ENCODE measurements around the gene RAD51B.
A peak's percentile ranks its signal among the peaks of the same experiment; 100 is the strongest.

The RAD51B gene

DNA sequence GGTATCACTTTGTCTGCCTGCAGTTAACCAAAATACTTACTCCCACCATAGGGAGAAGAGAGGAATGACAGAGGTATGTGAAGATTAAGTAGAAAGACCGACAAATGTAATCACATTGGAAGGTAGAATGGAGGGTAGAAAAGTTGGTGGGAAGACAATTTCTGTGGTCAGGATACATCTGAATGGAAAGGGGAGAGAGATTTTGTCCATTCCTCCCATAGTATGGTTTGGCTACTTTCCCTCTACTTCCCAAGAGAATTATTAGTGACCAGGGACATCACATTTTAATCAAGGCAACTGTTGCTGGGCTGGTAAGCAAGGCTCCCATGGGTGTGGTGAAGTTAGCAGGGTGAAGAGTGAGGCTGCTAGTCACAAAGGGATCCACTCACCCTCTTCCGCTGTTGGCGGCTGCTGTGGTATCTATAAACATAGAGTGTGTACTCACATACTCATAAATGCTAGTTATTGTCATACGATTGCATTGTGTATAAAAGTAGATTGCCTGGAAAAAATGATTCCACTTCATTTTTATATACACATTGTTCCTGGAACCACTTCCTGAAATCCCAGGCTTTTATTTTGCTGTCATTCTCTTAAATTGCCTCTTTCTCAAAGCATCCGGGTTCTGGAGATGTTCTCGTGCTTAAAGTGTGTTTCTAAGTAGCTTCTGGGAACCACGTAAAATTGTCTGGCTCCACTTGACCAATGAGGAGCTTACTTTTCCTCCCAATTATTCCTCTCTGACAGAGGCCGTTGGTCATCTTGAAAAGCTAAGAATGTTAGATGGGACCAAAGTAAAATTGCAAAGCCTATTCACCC is 560.1 kb downstream of the RAD51B start:
- H3K36me3 ChIP-seq (ENCODE audit: control insufficient read depth in 2 of 2, insufficient read depth in 1 of 2, low read length in 2 of 2), result no peaks in the 10 kb centered on the region
- TF ChIP-seq OSR2 (tag by site-specific recombination; IDR thresholded peaks at IDR 0.05) (0 out of 2 replicates have a peak, but pooled peaks have one; percentile 18), SCRT2 (tag by site-specific recombination; IDR thresholded peaks at IDR 0.05) (peak; percentile 41; the same call in 1 of the 2 replicates), SCRT1 (tag by site-specific recombination; IDR thresholded peaks at IDR 0.05; ENCODE audit: borderline replicate concordance) (no peak)
- TF ChIP-seq, protein P1, sequence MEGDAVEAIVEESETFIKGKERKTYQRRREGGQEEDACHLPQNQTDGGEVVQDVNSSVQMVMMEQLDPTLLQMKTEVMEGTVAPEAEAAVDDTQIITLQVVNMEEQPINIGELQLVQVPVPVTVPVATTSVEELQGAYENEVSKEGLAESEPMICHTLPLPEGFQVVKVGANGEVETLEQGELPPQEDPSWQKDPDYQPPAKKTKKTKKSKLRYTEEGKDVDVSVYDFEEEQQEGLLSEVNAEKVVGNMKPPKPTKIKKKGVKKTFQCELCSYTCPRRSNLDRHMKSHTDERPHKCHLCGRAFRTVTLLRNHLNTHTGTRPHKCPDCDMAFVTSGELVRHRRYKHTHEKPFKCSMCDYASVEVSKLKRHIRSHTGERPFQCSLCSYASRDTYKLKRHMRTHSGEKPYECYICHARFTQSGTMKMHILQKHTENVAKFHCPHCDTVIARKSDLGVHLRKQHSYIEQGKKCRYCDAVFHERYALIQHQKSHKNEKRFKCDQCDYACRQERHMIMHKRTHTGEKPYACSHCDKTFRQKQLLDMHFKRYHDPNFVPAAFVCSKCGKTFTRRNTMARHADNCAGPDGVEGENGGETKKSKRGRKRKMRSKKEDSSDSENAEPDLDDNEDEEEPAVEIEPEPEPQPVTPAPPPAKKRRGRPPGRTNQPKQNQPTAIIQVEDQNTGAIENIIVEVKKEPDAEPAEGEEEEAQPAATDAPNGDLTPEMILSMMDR (tag by site-specific recombination; IDR thresholded peaks at IDR 0.05), result no peak
- TF ChIP-seq, protein P2, sequence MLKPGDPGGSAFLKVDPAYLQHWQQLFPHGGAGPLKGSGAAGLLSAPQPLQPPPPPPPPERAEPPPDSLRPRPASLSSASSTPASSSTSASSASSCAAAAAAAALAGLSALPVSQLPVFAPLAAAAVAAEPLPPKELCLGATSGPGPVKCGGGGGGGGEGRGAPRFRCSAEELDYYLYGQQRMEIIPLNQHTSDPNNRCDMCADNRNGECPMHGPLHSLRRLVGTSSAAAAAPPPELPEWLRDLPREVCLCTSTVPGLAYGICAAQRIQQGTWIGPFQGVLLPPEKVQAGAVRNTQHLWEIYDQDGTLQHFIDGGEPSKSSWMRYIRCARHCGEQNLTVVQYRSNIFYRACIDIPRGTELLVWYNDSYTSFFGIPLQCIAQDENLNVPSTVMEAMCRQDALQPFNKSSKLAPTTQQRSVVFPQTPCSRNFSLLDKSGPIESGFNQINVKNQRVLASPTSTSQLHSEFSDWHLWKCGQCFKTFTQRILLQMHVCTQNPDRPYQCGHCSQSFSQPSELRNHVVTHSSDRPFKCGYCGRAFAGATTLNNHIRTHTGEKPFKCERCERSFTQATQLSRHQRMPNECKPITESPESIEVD (tag by site-specific recombination; IDR thresholded peaks at IDR 0.05), result peak; percentile 26; the same call in 1 of the 2 replicates
- ChIA-PET POLR2A (no interaction called here), CTCF (interaction anchor here (0.7 kb wide), 1 partner anchor 157 kb away, joined by 4 read pairs; no protein-coding TSS in a partner anchor)
- no peak overlapping the region for H3K27ac ChIP-seq (ENCODE audit: extremely low read depth, low read depth, low read length)
- H3K4me1 ChIP-seq (ENCODE audit: control insufficient read depth, insufficient read depth, low read length), result no peaks in the 10 kb centered on the region
- no peak overlapping the region for H3K4me3 ChIP-seq (ENCODE audit: low read depth, low read length)
- H3K9me3 ChIP-seq (ENCODE audit: control insufficient read depth, insufficient read depth, low read depth, low read length), result no peaks in the 10 kb centered on the region

DNA sequence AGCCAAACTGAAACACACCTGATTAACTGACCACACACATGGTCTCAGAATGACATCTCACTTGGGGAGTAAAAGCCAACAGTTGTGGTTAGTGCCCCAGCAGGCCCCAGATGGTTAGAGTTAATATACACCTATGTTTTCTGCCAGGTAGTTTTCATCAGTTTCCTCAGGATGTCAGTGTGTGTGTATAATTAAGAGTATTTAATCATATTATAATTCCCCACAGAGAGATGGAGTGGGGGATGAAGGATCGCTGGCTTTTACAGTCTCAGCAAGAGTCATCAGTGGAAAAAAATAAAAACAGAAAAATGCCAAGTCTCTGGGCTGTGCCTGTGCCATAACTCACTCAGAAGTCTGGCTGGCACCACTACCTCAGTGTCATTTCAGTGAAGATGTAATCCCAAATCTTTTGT is 560.8 kb downstream of the RAD51B start:
- H3K9me3 ChIP-seq (ENCODE audit: control insufficient read depth, insufficient read depth, low read depth, low read length), result no peaks in the 10 kb centered on the region
- H3K4me1 ChIP-seq (ENCODE audit: control insufficient read depth, insufficient read depth, low read length), result no peaks in the 10 kb centered on the region
- POLR2A ChIA-PET, result no interaction called here
- H3K36me3 ChIP-seq (ENCODE audit: control insufficient read depth in 2 of 2, insufficient read depth in 1 of 2, low read length in 2 of 2), result no peaks in the 10 kb centered on the region
- H3K27ac ChIP-seq (ENCODE audit: extremely low read depth, low read depth, low read length), result no peak overlapping the region
- no peak overlapping the region for H3K4me3 ChIP-seq (ENCODE audit: low read depth, low read length)
- CTCF ChIA-PET, result interaction anchor here (0.7 kb wide), 1 partner anchor 158 kb away, joined by 4 read pairs; no protein-coding TSS in a partner anchor
- TF ChIP-seq ZNF449 (tag by site-specific recombination; IDR thresholded peaks at IDR 0.05) (no peak), ZSCAN18 (tag by site-specific recombination; IDR thresholded peaks at IDR 0.05) (no peak)
- TF ChIP-seq, protein P3, sequence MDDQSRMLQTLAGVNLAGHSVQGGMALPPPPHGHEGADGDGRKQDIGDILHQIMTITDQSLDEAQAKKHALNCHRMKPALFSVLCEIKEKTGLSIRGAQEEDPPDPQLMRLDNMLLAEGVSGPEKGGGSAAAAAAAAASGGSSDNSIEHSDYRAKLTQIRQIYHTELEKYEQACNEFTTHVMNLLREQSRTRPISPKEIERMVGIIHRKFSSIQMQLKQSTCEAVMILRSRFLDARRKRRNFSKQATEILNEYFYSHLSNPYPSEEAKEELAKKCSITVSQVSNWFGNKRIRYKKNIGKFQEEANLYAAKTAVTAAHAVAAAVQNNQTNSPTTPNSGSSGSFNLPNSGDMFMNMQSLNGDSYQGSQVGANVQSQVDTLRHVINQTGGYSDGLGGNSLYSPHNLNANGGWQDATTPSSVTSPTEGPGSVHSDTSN (CRISPR knock-in tag; IDR thresholded peaks at IDR 0.05), result no peak

DNA sequence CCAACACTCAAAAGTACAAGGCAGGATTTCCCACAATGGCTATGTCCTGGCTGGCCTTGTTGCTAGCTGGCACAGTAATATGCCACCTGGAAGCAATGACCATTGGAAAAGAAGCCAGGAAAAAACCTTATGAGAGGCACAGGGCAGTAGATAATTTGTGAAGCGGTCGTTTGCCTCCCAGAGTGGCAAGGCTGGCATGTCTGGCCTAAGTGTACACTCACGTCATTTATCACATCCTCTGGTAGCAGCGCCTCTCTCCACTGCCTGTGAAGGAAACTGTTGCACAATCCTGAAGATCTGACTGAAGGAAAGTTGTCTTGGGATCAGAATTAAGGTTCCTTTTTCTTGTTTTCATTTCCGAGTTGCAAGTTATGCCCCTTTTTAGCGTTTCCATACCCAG is 564.8 kb downstream of the RAD51B start:
- H3K27ac ChIP-seq (ENCODE audit: extremely low read depth, low read depth, low read length), result no peak overlapping the region
- no peaks in the 10 kb centered on the region for H3K4me1 ChIP-seq (ENCODE audit: control insufficient read depth, insufficient read depth, low read length)
- TF ChIP-seq ZNF114 (tag by site-specific recombination; IDR thresholded peaks at IDR 0.05), result no peak
- TF ChIP-seq ZNF211 (tag by site-specific recombination; IDR thresholded peaks at IDR 0.05; ENCODE audit: low read depth), result no peak
- no peak for TF ChIP-seq ZNF626 (tag by site-specific recombination; IDR thresholded peaks at IDR 0.05)
- TF ChIP-seq ZSCAN16 (tag by site-specific recombination; IDR thresholded peaks at IDR 0.05), result no peak
- no peak for TF ChIP-seq GLIS1 (tag by site-specific recombination; IDR thresholded peaks at IDR 0.05)
- TF ChIP-seq TCF7L2 (IDR thresholded peaks at IDR 0.05; ENCODE audit: borderline replicate concordance, low read depth, low read length), result no peak
- TF ChIP-seq ZNF501 (tag by site-specific recombination; IDR thresholded peaks at IDR 0.05), result no peak
- POLR2A ChIA-PET, result interaction anchor here (1.2 kb wide), 1 partner anchor 8 kb away, joined by 3 read pairs; no protein-coding TSS in a partner anchor
- CTCF ChIA-PET, result no interaction called here
- no peak overlapping the region for H3K4me3 ChIP-seq (ENCODE audit: low read depth, low read length)
- H3K9me3 ChIP-seq (ENCODE audit: control insufficient read depth, insufficient read depth, low read depth, low read length), result no peaks in the 10 kb centered on the region
- H3K36me3 ChIP-seq (ENCODE audit: control insufficient read depth in 2 of 2, insufficient read depth in 1 of 2, low read length in 2 of 2), result no peaks in the 10 kb centered on the region

Measured in HEK293 (cell line).